Endothelial cell of umbilical vein (primary cell): ENCODE results near the gene FBXO48. TPM values are rescaled to one million over a fixed set of nuclear protein-coding genes. Genes with fewer than 3 reads are reported as not detected.

Source experiments
- BruUV-seq: library from RNA; stranded (reverse); fragments of 400-500 nt; replicated peaks from 2 replicates; lab custom pipeline; 2021; lab: Mats Ljungman, UMichigan
- CTCF ChIA-PET: fragments of 300-600, 350-600 bp; sonication (Branson Sonifier 250); formaldehyde crosslinking; loops from one replicate; lab custom pipeline; 2021; ENCODE audit warnings: antibody characterized with exemption, inconsistent platforms; lab: Charles Lee
- POLR2A ChIA-PET: fragments of 300-600, 350-600 bp; sonication (Branson Sonifier 250); formaldehyde crosslinking; loops from one replicate; lab custom pipeline; 2021; ENCODE audit warnings: antibody characterized with exemption, inconsistent platforms; lab: Charles Lee
- DNase-seq: peaks from one replicate; pipeline ENCODE4 v3.0.0-alpha.2; 2011; ENCODE audit warnings: low read depth, low spot score
- FAIRE-seq: peaks from 2 replicates; lab custom pipeline; 2011; peaks lifted over from hg19 to GRCh38; lab: Jason Lieb, UNC
- H2AFZ ChIP-seq: 2 replicates; pipeline ENCODE4 v1.6.0; 2012; ENCODE audit warnings: low read depth, low read length, control low read depth, inconsistent platforms
- H3K27ac ChIP-seq: 2 replicates; pipeline ENCODE4 v1.5.1; 2011; ENCODE audit warnings: low read depth, mild to moderate bottlenecking, control low read depth, low read length, moderate library complexity; ENCODE audit not compliant: insufficient read depth
- H3K27me3 ChIP-seq, 2 experiments: 2 replicates each; pipeline versions ENCODE4 v1.6.0 to v1.6.1; 2011; ENCODE audit warnings: low read length in 2 of 2, mixed read lengths in 1 of 2; ENCODE audit not compliant: control insufficient read depth in 2 of 2, insufficient read depth in 2 of 2
- H3K36me3 ChIP-seq, 2 experiments: 2 replicates in 1 of 2; 3 replicates in 1 of 2; pipeline ENCODE4 v1.5.1; 2011; ENCODE audit warnings: low read length in 2 of 2, mild to moderate bottlenecking in 1 of 2, moderate library complexity in 1 of 2; ENCODE audit not compliant: control insufficient read depth in 2 of 2, insufficient read depth in 2 of 2; ENCODE audit errors: extremely low read depth in 1 of 2
- H3K4me1 ChIP-seq: 3 replicates; pipeline ENCODE4 v1.5.1; 2011; ENCODE audit warnings: mild to moderate bottlenecking, low read length; ENCODE audit not compliant: control insufficient read depth, insufficient read depth; ENCODE audit errors: extremely low read depth
- H3K4me2 ChIP-seq: 2 replicates; pipeline ENCODE4 v1.6.1; 2011; ENCODE audit warnings: low read length, control low read depth, mixed read lengths; ENCODE audit not compliant: insufficient read depth
- H3K4me3 ChIP-seq, 3 experiments: fragments of 200-600 bp in 1 of 3; sonication (generic), shearing (Covaris generic) in 1 of 3; replicated peaks in 1 of 3; 2 replicates each; pipeline ENCODE4 v1.5.1; 2011 to 2016; ENCODE audit warnings: control low read depth in 3 of 3, low read length in 3 of 3, mild to moderate bottlenecking in 2 of 3, inconsistent platforms in 1 of 3, low read depth in 1 of 3, moderate library complexity in 1 of 3; ENCODE audit not compliant: insufficient read depth in 1 of 3
- H3K79me2 ChIP-seq: 2 replicates; pipeline ENCODE4 v1.6.0; 2012; ENCODE audit warnings: low read length, inconsistent platforms; ENCODE audit not compliant: control insufficient read depth, insufficient read depth
- H3K9ac ChIP-seq: replicated peaks from 2 replicates; pipeline ENCODE3; 2011; ENCODE audit warnings: low read length, control low read depth; ENCODE audit not compliant: insufficient read depth; ENCODE audit errors: extremely low read depth
- H3K9me1 ChIP-seq: replicated peaks from 3 replicates; pipeline ENCODE4 v1.6.0; 2011; ENCODE audit warnings: mild to moderate bottlenecking, low read length; ENCODE audit not compliant: control insufficient read depth, insufficient read depth; ENCODE audit errors: extremely low read depth
- H3K9me3 ChIP-seq: replicated peaks from 2 replicates; pipeline ENCODE4 v1.5.1; 2012; ENCODE audit warnings: low read length, inconsistent platforms; ENCODE audit not compliant: control insufficient read depth, insufficient read depth
- H4K20me1 ChIP-seq: replicated peaks from 2 replicates; pipeline ENCODE3; 2011; ENCODE audit warnings: mild to moderate bottlenecking, low read length; ENCODE audit not compliant: control insufficient read depth, insufficient read depth; ENCODE audit errors: extremely low read depth
- EZH2 ChIP-seq: IDR thresholded peaks from 2 replicates; pipeline ENCODE4 v1.6.1; 2012; ENCODE audit warnings: borderline replicate concordance, low read depth, mild to moderate bottlenecking, moderate library complexity, low read length, inconsistent platforms; ENCODE audit not compliant: severe bottlenecking
- FOS ChIP-seq: IDR thresholded peaks from 2 replicates; pipeline ENCODE4 v1.6.1; 2011; ENCODE audit warnings: mild to moderate bottlenecking, low read length, moderate library complexity, borderline replicate concordance; ENCODE audit not compliant: insufficient read depth
- GATA2 ChIP-seq: IDR thresholded peaks from 2 replicates; pipeline ENCODE4 v1.7.0; 2011; ENCODE audit warnings: low read depth, mild to moderate bottlenecking, moderate library complexity, mixed read lengths, low read length; ENCODE audit not compliant: insufficient read length, insufficient read depth
- JUN ChIP-seq: IDR thresholded peaks from 2 replicates; pipeline ENCODE4 v1.6.1; 2011; ENCODE audit warnings: borderline replicate concordance, low read depth; ENCODE audit not compliant: insufficient read length, insufficient read depth
- MYC ChIP-seq: IDR thresholded peaks from one replicate; pipeline ENCODE4 v1.6.1; 2011; ENCODE audit warnings: mild to moderate bottlenecking, low read depth, low read length
- POLR2A ChIP-seq: IDR thresholded peaks from 2 replicates; pipeline ENCODE4 v1.6.1; 2012; ENCODE audit warnings: low read depth, mild to moderate bottlenecking, control low read depth, low read length
- POLR2AphosphoS5 ChIP-seq: IDR thresholded peaks from 2 replicates; pipeline ENCODE4 v1.6.1; 2012; ENCODE audit warnings: low read depth, mild to moderate bottlenecking, control low read depth, low read length, moderate library complexity; ENCODE audit not compliant: insufficient read depth
- dilution Hi-C: fragments of 300-500 bp; cut with MboI; formaldehyde crosslinking; loops from one replicate; pipeline ENCODE4 v1.15.0; 2019; ENCODE audit warnings: low sequenced_read_pairs; ENCODE audit not compliant: extremely low pct_ligation_motif_present
- intact Hi-C: fragments of 100-400 bp; cut with micrococcal nuclease; formaldehyde crosslinking; loops from one replicate; pipeline ENCODE4 v1.10.0; 2022
- polyA plus RNA-seq, 4 experiments: library from polyadenylated mRNA; depleted of rRNA in 3 of 4; stranded (reverse) in 3 of 4; unstranded in 1 of 4; fragments of >200 nt; gene quantifications; 2 replicates each; pipeline versions ENCODE4 v1.2.1 to v1.2.3, GENCODE V29; 2011 to 2012; ENCODE audit warnings: missing spikeins in 1 of 4
- total RNA-seq: library from RNA; stranded (reverse); gene quantifications from 2 replicates; pipeline ENCODE4 v1.2.3, GENCODE V29; 2021
- TF ChIP-seq, protein P1 (sequence below): IDR thresholded peaks from 2 replicates; pipeline ENCODE4 v1.6.1; 2011; ENCODE audit not compliant: insufficient read depth, insufficient read length
- TF ChIP-seq, protein P2 (sequence below), 2 donors: IDR thresholded peaks; 1 replicate in 1 of 2; 2 replicates in 1 of 2; pipeline ENCODE4 v1.5.1; 2011; ENCODE audit warnings: low read length in 2 of 2, mild to moderate bottlenecking in 2 of 2, moderate library complexity in 2 of 2, control low read depth in 1 of 2, inconsistent platforms in 1 of 2, low read depth in 1 of 2; ENCODE audit not compliant: insufficient read depth in 1 of 2; ENCODE audit errors: extremely low read depth in 1 of 2

Gene FBXO48
- total and polyA plus RNA-seq, 2 donors (not counting 3 experiments of a cell fraction or from before 2014, with no cell fraction given) = 0.46 to 0.73 TPM

DNA sequence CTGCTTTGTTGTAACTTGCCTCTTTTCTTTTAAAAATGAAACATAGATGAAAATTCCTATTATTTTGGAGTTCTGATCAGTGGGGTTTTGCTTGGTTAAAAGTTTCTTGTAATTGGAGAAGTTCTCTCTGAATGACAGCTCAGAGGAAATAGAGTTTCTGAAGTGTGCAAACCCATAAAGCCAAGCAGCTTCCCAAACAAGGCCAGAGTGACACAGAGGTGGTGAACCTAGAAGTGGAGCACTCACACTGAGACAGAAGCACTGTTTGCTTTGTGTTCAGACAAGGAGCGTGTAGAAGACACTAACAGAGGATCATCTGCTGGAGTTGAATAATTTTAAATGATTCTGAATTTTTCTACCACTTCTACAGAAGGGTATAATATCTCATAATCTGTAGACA, 49.2 kb downstream of the FBXO48 start:
- DNase-seq = no peak
- Histone ChIP-seq H3K9me3 (no peaks in the 10 kb centered on the region), H4K20me1 (no peaks in the 10 kb centered on the region), H3K4me3 (no peak overlapping the region), H3K79me2 (no peaks in the 10 kb centered on the region), H3K4me2 (no peak overlapping the region), H2AFZ (no peak overlapping the region), H3K27ac (no peak overlapping the region), H3K9ac (no peak overlapping the region), H3K9me1 (no peaks in the 10 kb centered on the region), H3K4me1 (no peaks in the 10 kb centered on the region), H3K27me3 (peaks cover 7 to 10% of the 10 kb centered on the region in 2 experiments), H3K36me3 (no peaks in the 10 kb centered on the region)
- dilution Hi-C loops = no loop called here
- ChIA-PET CTCF (interaction anchor here (1.8 to 2.0 kb wide), 2 partner anchors 12 to 45 kb away, joined by 4 read pairs; no protein-coding TSS in a partner anchor), POLR2A (no interaction called here)
- intact Hi-C loops = no loop called here
- FAIRE-seq = no peak
- no TSS peak for BruUV-seq
- TF ChIP-seq FOS (no peak), JUN (no peak), POLR2A (no peak), MYC (no peak), EZH2 (no peak), GATA2 (no peak), POLR2AphosphoS5 (no peak)
- TF ChIP-seq, protein P1, sequence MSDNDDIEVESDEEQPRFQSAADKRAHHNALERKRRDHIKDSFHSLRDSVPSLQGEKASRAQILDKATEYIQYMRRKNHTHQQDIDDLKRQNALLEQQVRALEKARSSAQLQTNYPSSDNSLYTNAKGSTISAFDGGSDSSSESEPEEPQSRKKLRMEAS = no peak
- TF ChIP-seq, protein P2, sequence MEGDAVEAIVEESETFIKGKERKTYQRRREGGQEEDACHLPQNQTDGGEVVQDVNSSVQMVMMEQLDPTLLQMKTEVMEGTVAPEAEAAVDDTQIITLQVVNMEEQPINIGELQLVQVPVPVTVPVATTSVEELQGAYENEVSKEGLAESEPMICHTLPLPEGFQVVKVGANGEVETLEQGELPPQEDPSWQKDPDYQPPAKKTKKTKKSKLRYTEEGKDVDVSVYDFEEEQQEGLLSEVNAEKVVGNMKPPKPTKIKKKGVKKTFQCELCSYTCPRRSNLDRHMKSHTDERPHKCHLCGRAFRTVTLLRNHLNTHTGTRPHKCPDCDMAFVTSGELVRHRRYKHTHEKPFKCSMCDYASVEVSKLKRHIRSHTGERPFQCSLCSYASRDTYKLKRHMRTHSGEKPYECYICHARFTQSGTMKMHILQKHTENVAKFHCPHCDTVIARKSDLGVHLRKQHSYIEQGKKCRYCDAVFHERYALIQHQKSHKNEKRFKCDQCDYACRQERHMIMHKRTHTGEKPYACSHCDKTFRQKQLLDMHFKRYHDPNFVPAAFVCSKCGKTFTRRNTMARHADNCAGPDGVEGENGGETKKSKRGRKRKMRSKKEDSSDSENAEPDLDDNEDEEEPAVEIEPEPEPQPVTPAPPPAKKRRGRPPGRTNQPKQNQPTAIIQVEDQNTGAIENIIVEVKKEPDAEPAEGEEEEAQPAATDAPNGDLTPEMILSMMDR (IDR thresholded peaks at IDR 0.05; ENCODE audit: extremely low read depth in 1 of 2, insufficient read depth in 1 of 2, low read depth in 1 of 2, low read length in 2 of 2) = no peak
